Testis (tissue), 3 donors: ENCODE measurements around the gene KCNE3. TPM values are rescaled to one million over a fixed set of nuclear protein-coding genes. Genes with fewer than 3 reads are reported as not detected.

ENCODE experiments used
- DNase-seq: peaks from one replicate; pipeline ENCODE4 v3.0.0-alpha.2; 2019
- H3K27ac ChIP-seq, 2 donors: fragments of 200-600 bp; sonication (generic); one replicate each; pipeline ENCODE4 v1.5.1; 2019
- H3K27me3 ChIP-seq: fragments of 200-600 bp; sonication (generic); one replicate; pipeline ENCODE4 v1.5.1; 2019
- H3K36me3 ChIP-seq: fragments of 200-600 bp; sonication (generic); one replicate; pipeline ENCODE4 v1.5.1; 2017; ENCODE audit warnings: low read depth; ENCODE audit errors: missing control alignments
- H3K4me1 ChIP-seq: fragments of 200-600 bp; sonication (generic); one replicate; pipeline ENCODE4 v1.5.1; 2019
- H3K4me3 ChIP-seq, 2 donors: fragments of 200-600 bp; sonication (generic); one replicate each; pipeline ENCODE4 v1.5.1; 2017 to 2019
- H3K9me3 ChIP-seq: fragments of 200-600 bp; sonication (generic); one replicate; pipeline ENCODE4 v1.5.1; 2017
- POLR2A ChIP-seq: fragments of 450-650 bp; IDR thresholded peaks from one replicate; pipeline ENCODE4 v1.6.1; 2017; ENCODE audit warnings: antibody characterized with exemption, mild to moderate bottlenecking, moderate library complexity
- WGBS, 2 donors: methylation state at CpG; one replicate each; pipeline ENCODE4 v1.1.5; 2018; 5-methylcytosine and 5-hydroxymethylcytosine counted together
- intact Hi-C: fragments of 100-400 bp; cut with DNase I; formaldehyde crosslinking; loops from one replicate; pipeline ENCODE4 v1.15.1; 2023; ENCODE audit warnings: low total_unique reads
- polyA plus RNA-seq: library from polyadenylated mRNA; stranded (reverse); fragments of 350-450 nt; fragmentation: Illumina TruSeq; extraction: RNeasy Lipid Tissue Mini Kit (QIAGEN cat#74804); gene quantifications from one replicate; pipeline ENCODE4 v1.2.3, GENCODE V29; 2014; ENCODE audit warnings: low read depth, low replicate concordance; ENCODE audit not compliant: insufficient read depth
- small RNA-seq, 2 donors: library from RNA; depleted of rRNA; stranded (forward); fragments of <200 nt; gene quantifications; one replicate each; pipeline ENCODE3, GENCODE V24; 2016
- total RNA-seq, 2 donors: library from RNA; depleted of rRNA; stranded (reverse); fragments of >200 nt; gene quantifications; one replicate each; pipeline ENCODE4 v1.2.3, GENCODE V29; 2016
- TF ChIP-seq, protein P1 (sequence below), 3 experiments: fragments of 450-650 bp in 2 of 3; fragments of 200-600 bp in 1 of 3; sonication (generic) in 1 of 3; IDR thresholded peaks; one replicate each; pipeline ENCODE4 v1.5.1; 2016 to 2019; ENCODE audit warnings: antibody characterized with exemption in 3 of 3, mild to moderate bottlenecking in 2 of 3, moderate library complexity in 1 of 3

Gene KCNE3
- total and polyA plus RNA-seq, 3 donors from 2014 or later, result 3.3 to 4.1 (median 4.0) TPM

DNA sequence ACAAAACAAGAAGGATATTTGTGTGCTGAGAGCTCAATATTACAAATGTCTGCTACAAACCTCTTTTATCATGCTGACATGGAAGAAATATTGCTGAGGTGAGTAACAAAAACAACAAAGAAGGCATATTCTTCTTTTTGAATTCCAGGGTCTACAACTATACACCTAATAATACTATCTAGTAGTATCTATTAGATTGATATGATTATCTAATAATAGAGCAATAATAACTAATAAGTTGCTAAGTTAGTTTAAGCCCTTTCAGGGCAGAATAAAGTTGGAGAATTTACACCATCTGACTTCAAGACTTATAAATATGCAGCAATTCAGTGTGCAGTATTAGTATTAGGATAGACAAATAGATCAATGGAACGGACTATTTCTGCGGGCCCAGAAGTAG, 57.7 kb downstream of the KCNE3 start:
- no peak for DNase-seq
- H3K9me3 ChIP-seq, result no peaks in the 10 kb centered on the region
- WGBS, 2 donors, result 95 to 100% methylated on average over 2 of the region's 2 CpGs
- H3K4me1 ChIP-seq, result no peaks in the 10 kb centered on the region
- no peak overlapping the region for H3K4me3 ChIP-seq
- no peaks in the 10 kb centered on the region for H3K36me3 ChIP-seq
- no peak overlapping the region for H3K27ac ChIP-seq
- H3K27me3 ChIP-seq, result no peaks in the 10 kb centered on the region
- TF ChIP-seq, protein P1, sequence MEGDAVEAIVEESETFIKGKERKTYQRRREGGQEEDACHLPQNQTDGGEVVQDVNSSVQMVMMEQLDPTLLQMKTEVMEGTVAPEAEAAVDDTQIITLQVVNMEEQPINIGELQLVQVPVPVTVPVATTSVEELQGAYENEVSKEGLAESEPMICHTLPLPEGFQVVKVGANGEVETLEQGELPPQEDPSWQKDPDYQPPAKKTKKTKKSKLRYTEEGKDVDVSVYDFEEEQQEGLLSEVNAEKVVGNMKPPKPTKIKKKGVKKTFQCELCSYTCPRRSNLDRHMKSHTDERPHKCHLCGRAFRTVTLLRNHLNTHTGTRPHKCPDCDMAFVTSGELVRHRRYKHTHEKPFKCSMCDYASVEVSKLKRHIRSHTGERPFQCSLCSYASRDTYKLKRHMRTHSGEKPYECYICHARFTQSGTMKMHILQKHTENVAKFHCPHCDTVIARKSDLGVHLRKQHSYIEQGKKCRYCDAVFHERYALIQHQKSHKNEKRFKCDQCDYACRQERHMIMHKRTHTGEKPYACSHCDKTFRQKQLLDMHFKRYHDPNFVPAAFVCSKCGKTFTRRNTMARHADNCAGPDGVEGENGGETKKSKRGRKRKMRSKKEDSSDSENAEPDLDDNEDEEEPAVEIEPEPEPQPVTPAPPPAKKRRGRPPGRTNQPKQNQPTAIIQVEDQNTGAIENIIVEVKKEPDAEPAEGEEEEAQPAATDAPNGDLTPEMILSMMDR (IDR thresholded peaks at IDR 0.05), result no peak
- no peak for TF ChIP-seq POLR2A
- intact Hi-C loops, result no loop called here

Small RNA genes lying within 50 kb of the gene (small RNA-seq; reads per million reads assigned to genes)
- gene CYCSP27, result 0 reads per million in 2 donors

Other genes with a start within 250 kb of the KCNE3 start
- gene P4HA3, start 155.9 kb downstream of the KCNE3 start, total RNA-seq, result 1 to 10 TPM; 4.8 to 4.9 TPM
- gene P4HA3, start 155.9 kb downstream of the KCNE3 start, polyA plus RNA-seq, result 8.1 TPM
- 1 to 10 TPM; 1.8 to 2.0 TPM for gene PGM2L1, start 69.1 kb downstream of the KCNE3 start, total RNA-seq
- gene PGM2L1, start 69.1 kb downstream of the KCNE3 start, polyA plus RNA-seq, result 2.4 TPM
- 10 to 100 TPM; 32.6 to 43.1 TPM for gene LIPT2, start 26.2 kb upstream of the KCNE3 start, total RNA-seq
- 25.0 TPM for gene LIPT2, start 26.2 kb upstream of the KCNE3 start, polyA plus RNA-seq
- gene POLD3, start 125.0 kb upstream of the KCNE3 start, total RNA-seq, result 10 to 100 TPM; 25.2 to 32.9 TPM
- gene POLD3, start 125.0 kb upstream of the KCNE3 start, polyA plus RNA-seq, result 36.3 TPM